GM20000 (cell line): ENCODE results near the gene CCR9.
"Not testable (repeated sequence)": the region's sequence is repeated elsewhere in the genome, so short reads cannot be mapped to it uniquely, and the experiment has no call there.

ENCODE experiments used
- DNase-seq: peaks from one replicate; pipeline ENCODE4 v3.0.0; 2012; ENCODE audit warnings: low spot score
- CTCF ChIP-seq: IDR thresholded peaks from 2 replicates; pipeline ENCODE4 v1.5.1; 2012; ENCODE audit warnings: mild to moderate bottlenecking, control low read depth; ENCODE audit errors: extremely low read depth, missing control alignments

CCR9 gene

DNA sequence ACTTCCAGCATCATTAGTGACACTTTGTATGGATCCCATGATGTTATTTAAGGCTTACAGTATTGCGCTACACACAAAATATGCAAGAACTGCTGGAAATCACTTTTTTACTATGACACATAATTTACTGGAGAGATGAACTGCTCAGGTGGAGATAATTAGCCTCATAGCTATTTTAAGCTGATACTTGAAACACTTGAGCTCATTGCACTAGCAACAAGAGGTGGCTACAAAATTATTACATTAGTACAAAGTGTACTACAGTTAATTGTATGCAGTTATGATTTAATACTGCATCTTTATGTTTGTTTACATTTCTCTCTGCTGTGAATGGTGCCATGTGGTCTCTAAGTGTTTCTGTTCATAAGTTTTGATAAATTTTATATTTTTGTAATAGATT lies 38.0 kb upstream of the CCR9 start:
- no peak for DNase-seq
- TF ChIP-seq CTCF = no peak

DNA sequence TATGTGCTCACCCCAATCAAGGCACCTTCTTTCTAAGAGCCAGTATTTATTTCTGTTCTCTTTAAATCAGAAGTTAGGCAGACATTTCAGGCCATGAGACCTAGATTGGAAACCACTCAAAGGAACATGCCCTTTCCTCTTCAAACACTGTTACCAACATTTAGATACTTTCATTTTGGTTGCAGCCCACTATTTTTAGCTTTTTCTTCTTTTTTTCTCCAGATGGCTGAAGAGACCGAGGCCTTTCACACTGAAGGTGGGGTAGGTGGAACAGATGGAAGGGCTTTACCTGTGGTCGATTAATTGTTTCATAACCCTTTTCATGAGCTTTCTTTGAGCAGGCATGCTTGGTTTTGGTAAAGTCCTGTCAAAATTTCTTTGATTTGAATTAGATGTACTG lies 33.5 kb upstream of the CCR9 start:
- no peak for TF ChIP-seq CTCF
- peak; percentile 35 for DNase-seq

- not testable (repeated sequence) for DNase-seq
These were observed 30.0 kb upstream of the CCR9 start for GRCh38 chr3:45856323-45856722.

DNA sequence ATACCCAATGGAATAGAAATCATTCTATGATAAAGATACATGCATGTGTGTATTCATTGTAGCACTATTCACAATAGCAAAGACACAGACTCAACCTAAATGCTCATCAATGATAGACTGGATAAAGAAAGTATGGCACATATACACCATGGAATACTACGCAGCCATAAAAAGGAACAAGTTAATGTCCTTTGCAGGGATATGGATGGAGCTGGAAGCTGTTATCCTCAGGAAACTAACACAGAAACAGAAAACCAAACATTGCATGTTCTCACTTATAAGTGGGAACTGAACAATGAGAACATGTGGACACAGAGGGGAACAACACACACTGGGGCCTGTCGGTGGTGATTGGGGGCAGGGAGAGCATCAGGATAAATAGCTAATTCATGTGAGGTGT lies 29.3 kb upstream of the CCR9 start:
- DNase-seq = not testable (repeated sequence)

GRCh38 chr3:45858809-45859543 lies 27.4 kb upstream of the CCR9 start:
- TF ChIP-seq CTCF = no peak
- no peak for DNase-seq

DNA sequence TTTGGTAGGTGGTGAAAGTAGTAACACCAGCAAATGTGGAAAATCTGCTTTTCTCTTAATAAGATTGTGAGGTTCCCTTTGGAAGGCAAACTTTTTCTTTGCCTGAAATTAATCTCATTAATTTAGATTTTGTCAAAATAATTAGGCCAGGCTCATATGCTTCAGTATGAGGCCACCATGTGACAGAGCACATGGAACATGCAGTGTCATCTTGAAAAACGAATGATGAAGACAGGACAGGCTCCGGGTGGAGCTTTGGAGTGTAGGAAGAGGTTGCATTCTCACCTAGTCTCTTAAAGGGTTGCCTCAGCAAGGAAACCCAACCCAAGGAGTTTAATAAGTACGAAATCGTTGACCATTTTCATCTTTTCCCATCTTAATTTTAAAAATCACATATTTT lies 25.9 kb upstream of the CCR9 start:
- no peak for TF ChIP-seq CTCF
- no peak for DNase-seq

DNA sequence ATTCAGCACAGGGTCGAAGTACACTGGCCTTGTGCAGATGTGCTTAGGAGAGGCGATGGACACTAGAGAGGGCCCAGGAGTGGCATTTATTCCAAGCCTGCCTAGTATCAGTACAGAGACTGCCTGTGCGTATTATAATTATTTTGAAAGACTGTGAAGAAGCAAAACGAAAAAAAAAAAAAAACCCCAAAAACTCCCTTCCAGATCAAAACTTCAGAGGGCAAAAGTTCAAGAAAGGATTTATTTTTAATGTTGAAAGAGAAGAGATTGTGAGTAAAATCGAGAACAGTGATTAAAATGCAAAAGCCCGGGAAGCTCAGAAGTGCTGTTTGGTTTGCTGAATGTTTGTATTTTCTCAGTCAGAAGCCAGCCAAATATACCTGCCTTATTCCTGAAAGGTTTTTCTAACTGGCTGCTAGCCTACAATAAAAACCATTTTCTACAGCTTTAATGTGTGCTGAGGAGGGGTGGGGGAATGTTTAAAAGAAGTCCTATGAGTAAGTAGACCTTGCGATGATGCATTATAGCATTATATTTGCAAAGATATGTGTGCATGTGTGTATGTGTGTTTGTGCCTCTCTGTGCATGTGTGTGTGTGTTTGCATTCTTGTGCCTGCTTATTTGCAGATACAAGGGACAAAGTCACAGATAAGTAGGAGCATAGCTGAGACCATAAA lies 25.2 kb upstream of the CCR9 start:
- peak; percentile 52 for DNase-seq
- TF ChIP-seq CTCF = no peak

DNA sequence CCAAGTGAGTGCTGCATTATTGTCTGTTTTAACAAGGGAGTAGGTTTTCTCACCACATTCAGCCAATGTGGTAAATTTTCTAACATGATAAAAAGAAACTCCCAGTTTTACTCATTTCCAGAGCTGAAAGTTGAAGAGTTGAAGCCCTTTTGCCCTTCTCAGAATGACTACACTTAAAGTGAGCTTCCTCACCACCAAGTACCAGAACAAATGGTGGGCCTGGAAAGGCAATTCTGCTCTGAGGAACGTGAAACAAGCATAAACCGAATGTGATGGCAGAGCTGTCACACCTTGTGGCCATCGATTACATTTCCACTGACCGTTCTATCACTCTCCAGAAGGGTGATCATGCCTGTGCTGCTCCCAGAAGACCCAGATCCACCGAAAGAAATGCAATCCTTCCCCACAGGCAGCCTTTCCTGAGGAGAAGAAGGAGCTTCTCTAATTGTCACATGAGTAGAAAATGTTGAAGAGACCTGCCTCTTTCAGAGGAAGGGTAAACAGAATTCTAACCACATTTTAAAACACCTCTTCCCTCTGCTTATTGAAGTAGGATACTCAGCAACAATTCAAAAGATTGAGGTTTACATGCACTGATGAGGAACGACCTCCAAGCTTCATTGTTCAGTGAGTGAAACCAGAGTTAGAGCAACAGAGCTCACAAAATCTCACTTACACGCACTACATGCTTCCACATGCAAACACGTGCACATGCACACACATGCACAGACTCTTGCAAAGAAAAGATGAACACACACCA lies 21.4 kb upstream of the CCR9 start:
- DNase-seq = peak; percentile 40
- TF ChIP-seq CTCF = no peak
